DOHH2 (cell line): Measurements from ENCODE around the gene SCNN1A.

Experiments used
- H3F3A ChIP-seq: fragments of 200-600 bp; sonication (generic), shearing (Covaris generic); 2 replicates; pipeline ENCODE4 v1.6.0; 2016; ENCODE audit warnings: antibody characterized with exemption, mild to moderate bottlenecking; ENCODE audit not compliant: control insufficient read depth, insufficient read depth
- H3K27ac ChIP-seq: fragments of 200-600 bp; sonication (generic); 2 replicates; pipeline ENCODE4 v1.5.1; 2014; ENCODE audit warnings: low read depth, mild to moderate bottlenecking, low read length, moderate library complexity
- H3K27me3 ChIP-seq: fragments of 200-600 bp; sonication (generic); 2 replicates; pipeline ENCODE4 v1.6.1; 2014; ENCODE audit warnings: mild to moderate bottlenecking, low read length, mixed read lengths; ENCODE audit not compliant: control insufficient read depth
- H3K36me3 ChIP-seq: fragments of 200-600 bp; sonication (generic); 2 replicates; pipeline ENCODE4 v1.6.1; 2014; ENCODE audit warnings: mild to moderate bottlenecking, low read length, moderate library complexity, mixed read lengths; ENCODE audit not compliant: control insufficient read depth
- H3K4me1 ChIP-seq: fragments of 200-600 bp; sonication (generic); 2 replicates; pipeline ENCODE4 v1.6.1; 2014; ENCODE audit warnings: mild to moderate bottlenecking, low read length, mixed read lengths; ENCODE audit not compliant: control insufficient read depth
- H3K4me2 ChIP-seq: fragments of 200-600 bp; sonication (generic); 2 replicates; pipeline ENCODE4 v1.6.0; 2014; ENCODE audit warnings: mild to moderate bottlenecking, low read length, moderate library complexity
- H3K4me3 ChIP-seq: fragments of 200-600 bp; sonication (generic); 2 replicates; pipeline ENCODE4 v1.5.1; 2014; ENCODE audit warnings: mild to moderate bottlenecking, low read length, mixed read lengths
- H3K79me2 ChIP-seq: fragments of 200-600 bp; sonication (generic); 2 replicates; pipeline ENCODE4 v1.6.1; 2014; ENCODE audit warnings: mild to moderate bottlenecking, low read length, mixed read lengths; ENCODE audit not compliant: control insufficient read depth
- H3K9me2 ChIP-seq: fragments of 200-600 bp; sonication (generic); replicated peaks from 2 replicates; pipeline ENCODE4 v1.6.1; 2014; ENCODE audit warnings: mild to moderate bottlenecking, low read length, mixed read lengths; ENCODE audit not compliant: control insufficient read depth
- H3K9me3 ChIP-seq: fragments of 200-600 bp; sonication (generic); 2 replicates; pipeline ENCODE4 v1.6.1; 2014; ENCODE audit warnings: antibody characterized with exemption, low read length, mixed read lengths; ENCODE audit not compliant: control insufficient read depth, insufficient read depth
- H4K20me1 ChIP-seq: fragments of 200-600 bp; sonication (generic); 2 replicates; pipeline ENCODE4 v1.6.0; 2014; ENCODE audit warnings: low read depth, mild to moderate bottlenecking, antibody characterized with exemption, low read length, moderate library complexity; ENCODE audit not compliant: control insufficient read depth, insufficient read depth
- CTCF ChIP-seq: fragments of 200-600 bp; sonication (generic); IDR thresholded peaks from one replicate; pipeline ENCODE4 v1.5.1; 2014; ENCODE audit warnings: antibody characterized with exemption, mild to moderate bottlenecking, low read depth, low read length; ENCODE audit not compliant: poor library complexity, severe bottlenecking
- EZH2phosphoT487 ChIP-seq: fragments of 200-600 bp; sonication (generic); IDR thresholded peaks from 2 replicates; pipeline ENCODE4 v1.6.1; 2017; ENCODE audit warnings: borderline replicate concordance, mild to moderate bottlenecking, antibody characterized with exemption, low read length, moderate library complexity, mixed read lengths

The SCNN1A gene

GRCh38 chr12:6343518-6343917 lies 31.8 kb downstream of the SCNN1A start:
- Histone ChIP-seq H3K79me2 (peaks cover 38% of the 10 kb centered on the region), H3K4me3 (no peak overlapping the region), H3K4me1 (peaks cover 57% of the 10 kb centered on the region), H3K9me3 (no peaks in the 10 kb centered on the region), H3K27ac (no peak overlapping the region), H3K4me2 (no peak overlapping the region), H3K27me3 (peaks cover 9% of the 10 kb centered on the region; the same call in 1 of the 2 replicates), H3K36me3 (peaks cover 27% of the 10 kb centered on the region), H4K20me1 (no peaks in the 10 kb centered on the region), H3K9me2 (no peaks in the 10 kb centered on the region), H3F3A (peaks cover 12% of the 10 kb centered on the region)
- TF ChIP-seq CTCF (no peak), EZH2phosphoT487 (no peak)

DNA sequence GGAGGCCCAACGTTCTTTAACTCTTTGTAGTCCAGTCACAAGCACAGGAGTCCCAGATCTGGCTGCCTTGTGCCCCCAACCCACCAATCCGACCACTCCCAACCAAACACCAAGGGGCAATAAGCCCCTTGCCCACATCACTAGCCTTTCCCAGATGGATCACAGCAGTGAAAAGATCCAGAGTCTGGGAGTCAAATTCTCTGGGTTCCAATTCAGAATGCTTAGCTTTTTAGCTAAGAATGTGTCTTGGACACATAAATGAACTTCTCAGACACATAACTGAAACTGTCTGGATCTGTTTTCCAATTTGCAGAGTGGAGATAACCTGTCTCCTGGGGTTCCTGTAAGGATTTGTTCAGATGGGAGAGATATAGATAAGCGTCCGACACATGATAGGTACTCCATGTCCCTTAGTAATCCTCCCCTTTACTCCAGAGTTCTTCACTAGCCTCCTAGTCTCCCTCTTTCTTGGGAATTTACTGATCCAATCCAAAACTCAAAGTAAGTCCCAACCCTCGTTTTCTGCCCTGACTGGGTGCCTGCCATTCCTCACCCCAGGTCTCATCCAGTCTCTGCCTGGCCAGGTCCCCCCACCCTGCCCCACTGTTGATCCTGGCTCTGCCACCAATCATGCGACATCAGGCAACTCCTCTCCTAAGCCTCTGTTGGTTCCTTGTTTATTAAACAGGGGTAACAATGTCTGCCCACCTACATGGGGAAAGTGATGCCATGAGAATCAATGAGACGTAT lies 33.0 kb downstream of the SCNN1A start:
- peaks cover 35% of the 10 kb centered on the region for H3K36me3 ChIP-seq
- no peaks in the 10 kb centered on the region for H3K9me2 ChIP-seq
- peak overlapping the region; percentile 93 for H3K27ac ChIP-seq
- TF ChIP-seq CTCF (no peak), EZH2phosphoT487 (no peak)
- H3K79me2 ChIP-seq: peaks cover 50% of the 10 kb centered on the region
- H4K20me1 ChIP-seq: no peaks in the 10 kb centered on the region
- H3K4me1 ChIP-seq: peaks cover 64% of the 10 kb centered on the region
- peak overlapping the region; percentile 100 for H3K4me3 ChIP-seq
- H3K4me2 ChIP-seq: peak overlapping the region; percentile 92
- no peaks in the 10 kb centered on the region for H3K9me3 ChIP-seq
- peaks cover 19% of the 10 kb centered on the region for H3F3A ChIP-seq
- H3K27me3 ChIP-seq: peaks cover 4% of the 10 kb centered on the region; the same call in 1 of the 2 replicates

GRCh38 chr12:6341417-6342139 lies 33.8 kb downstream of the SCNN1A start, which contains the start of gene TNFRSF1A:
TNFRSF1A (minus strand) TSS chr12:6342076; CDS start chr12:6341814, 262 bp downstream.
- H3K27ac ChIP-seq: peak within 1 kb of the TSS; percentile 93

More at GRCh38 chr12:6341417-6342139, 33.8 kb downstream of the SCNN1A start, which contains the start of gene TNFRSF1A:
- Histone ChIP-seq H3K27me3 (peaks cover 2% of the 10 kb centered on the region; the same call in 1 of the 2 replicates), H3K9me2 (no peaks in the 10 kb centered on the region), H3K4me3 (peak within 1 kb of the TSS; percentile 100), H4K20me1 (no peaks in the 10 kb centered on the region), H3K4me2 (peak within 1 kb of the TSS; percentile 92), H3K36me3 (peaks cover 35% of the 10 kb centered on the region), H3K4me1 (peaks cover 71% of the 10 kb centered on the region), H3K9me3 (no peaks in the 10 kb centered on the region), H3K79me2 (peaks cover 56% of the 10 kb centered on the region), H3F3A (peaks cover 22% of the 10 kb centered on the region)
- TF ChIP-seq CTCF (no peak), EZH2phosphoT487 (no peak)
